Measurements from ENCODE around the gene C21orf91.

Gene C21orf91

DNA sequence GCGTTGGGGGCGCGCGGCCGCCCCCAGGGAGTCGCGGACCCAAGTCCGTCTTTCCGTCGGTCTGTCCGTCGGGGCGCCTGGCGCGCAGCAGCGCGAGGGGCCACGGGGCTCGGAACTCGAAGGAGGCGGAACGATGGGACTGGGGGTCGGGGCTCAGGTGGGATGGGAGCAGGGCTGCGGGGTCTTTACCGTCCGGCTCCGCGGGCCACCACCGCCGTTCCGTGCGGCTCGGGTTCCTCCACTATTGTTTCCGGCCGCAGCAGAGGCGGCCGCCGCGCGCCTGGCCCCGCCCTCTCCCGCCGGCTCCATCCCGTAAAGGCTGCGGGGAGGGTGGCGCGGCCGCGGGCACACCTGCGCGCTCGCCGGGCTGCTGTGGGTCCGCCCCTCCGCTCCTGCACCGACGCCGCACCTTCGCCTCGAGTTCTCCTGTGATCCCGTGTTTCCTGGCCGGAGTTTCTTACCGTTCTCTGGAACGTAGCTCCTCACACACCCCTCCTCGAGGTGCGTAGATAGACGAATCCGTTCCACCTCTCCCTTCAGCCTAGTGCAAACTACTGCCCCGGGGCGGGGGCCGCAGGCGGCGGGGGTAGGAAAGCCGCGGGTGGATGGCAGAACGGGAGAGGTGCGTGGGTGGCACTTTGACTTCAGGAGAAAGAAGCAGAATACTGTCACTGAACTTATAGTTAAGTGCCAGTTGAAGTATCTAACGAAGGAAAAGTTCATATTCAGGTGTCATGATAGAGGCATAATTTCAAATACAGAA is at the start of gene C21orf91:
C21orf91 (minus strand) TSS at position 243 of the 763 bp plus-strand sequence. CDS start 1,038 bp downstream, outside the sequence.
- DNase-seq (ENCODE audit: low read depth), result peak; percentile 56

DNA sequence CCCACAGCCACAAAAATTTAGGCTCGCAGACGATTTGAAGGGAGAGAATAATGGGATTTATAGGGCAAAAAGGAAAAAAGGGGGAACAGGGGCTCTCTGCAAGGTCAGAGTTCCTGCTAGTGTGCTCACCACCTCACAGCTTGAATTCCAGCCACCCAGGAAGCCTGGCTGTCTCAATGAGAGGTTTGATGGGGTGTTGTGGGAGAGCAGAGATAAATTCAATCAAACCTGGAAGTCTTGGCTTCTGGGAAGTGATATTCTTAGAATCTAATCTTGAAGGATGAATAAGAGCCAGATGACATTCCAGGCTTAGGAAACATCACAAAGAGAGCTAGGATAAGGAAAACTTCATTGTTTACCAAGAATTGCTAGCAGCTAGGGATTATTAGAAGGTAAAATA is 47.4 kb upstream of the C21orf91 start:
- DNase-seq (ENCODE audit: low read depth), result no peak

DNA sequence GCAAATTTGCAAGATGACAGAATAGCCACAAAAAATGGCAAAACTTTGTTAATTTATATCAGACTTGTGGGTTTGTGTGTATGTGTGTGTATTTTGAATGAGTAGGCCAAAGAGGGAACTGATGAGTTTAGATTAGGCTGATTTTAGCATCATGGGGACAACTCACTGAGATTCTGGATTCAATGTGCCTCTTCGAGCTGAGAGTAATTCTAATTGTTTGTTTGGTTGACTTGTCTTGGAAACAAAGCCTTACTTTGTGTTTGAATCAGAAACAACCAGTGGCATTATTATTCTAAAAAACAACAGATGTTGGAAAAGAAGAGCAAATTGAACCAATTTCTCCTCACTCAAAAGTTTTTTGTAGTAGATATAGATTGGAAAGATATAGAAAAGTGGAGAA is 40.5 kb upstream of the C21orf91 start:
- DNase-seq (ENCODE audit: low read depth), result no peak

DNA sequence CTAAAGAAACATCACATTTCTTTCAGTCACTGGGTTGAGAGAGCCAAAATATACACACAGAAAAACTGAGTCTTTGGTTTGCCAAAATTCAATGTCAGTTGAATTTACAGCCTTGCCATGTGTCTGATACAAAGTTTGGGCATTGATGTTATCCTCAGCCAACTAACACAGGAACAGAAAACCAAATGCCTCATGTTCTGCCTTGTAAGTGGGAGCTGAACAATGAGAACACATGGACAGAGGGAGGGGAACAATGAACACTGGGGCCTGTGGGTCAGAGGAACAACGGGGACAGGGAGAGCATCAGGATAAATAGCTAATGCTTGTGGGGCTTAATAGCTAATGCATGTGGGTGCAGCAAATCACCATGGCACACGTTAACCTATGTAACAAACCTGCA is 39.6 kb upstream of the C21orf91 start:
- no peak for DNase-seq (ENCODE audit: low read depth)

DNA sequence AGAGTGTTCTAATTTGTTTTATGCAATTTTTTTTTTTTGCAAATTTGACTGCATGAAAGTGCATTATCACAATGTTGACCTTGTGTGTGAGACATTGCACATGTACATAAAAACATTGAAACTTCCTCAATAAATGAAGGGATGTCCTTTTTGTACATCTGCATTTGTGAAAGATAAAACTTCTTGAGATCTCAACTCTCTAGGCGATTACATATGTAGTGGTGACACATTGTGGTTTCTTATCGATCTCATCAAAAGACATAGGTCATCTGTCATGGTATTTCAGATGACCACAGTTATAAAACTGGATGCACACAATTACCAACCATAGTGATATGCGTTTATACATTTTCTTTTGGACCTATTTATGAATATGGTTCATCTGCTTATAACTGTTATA is 35.6 kb upstream of the C21orf91 start:
- DNase-seq (ENCODE audit: low read depth), result no peak

DNA sequence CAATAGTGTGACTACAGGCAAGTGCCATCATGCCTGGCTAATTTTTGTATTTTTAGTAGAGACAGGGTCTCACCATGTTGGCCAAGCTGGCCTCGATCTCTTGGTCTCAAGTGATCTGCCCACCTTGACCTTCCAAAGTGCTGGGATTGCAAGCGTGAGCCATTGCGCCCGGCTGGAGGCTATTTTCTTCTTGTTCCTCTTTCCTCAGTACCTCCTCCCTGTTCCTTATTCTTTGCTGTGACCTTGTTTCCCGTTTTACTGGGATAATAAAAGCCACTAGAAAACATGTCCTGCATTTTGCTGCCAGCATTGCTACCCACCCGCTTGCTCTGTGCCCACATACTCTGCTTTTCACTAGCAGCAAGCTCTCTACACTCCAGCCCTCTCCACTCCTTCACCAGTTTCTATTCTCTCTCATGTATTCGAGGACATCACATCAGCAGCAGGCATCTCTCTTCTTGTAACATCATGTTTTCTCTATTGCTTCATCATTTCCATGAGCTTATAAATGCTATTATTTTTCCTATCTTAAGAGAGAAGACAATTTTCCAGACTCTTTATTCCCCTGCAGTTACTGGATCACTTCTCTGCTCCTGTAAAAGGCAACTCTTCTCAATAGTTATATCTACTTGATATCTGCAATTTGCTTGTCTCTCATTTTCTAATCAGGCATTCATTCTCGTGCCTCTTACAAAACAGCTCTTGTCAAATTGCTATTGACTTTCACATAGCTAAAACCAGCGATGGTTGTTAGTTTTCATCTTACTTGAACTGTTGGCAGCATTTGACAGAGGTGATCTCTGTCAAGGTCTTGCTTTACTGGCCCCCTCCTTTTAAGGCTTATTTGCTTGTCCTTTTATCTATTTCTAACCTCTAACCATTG is 34.5 kb upstream of the C21orf91 start:
- no peak for DNase-seq (ENCODE audit: low read depth)

DNA sequence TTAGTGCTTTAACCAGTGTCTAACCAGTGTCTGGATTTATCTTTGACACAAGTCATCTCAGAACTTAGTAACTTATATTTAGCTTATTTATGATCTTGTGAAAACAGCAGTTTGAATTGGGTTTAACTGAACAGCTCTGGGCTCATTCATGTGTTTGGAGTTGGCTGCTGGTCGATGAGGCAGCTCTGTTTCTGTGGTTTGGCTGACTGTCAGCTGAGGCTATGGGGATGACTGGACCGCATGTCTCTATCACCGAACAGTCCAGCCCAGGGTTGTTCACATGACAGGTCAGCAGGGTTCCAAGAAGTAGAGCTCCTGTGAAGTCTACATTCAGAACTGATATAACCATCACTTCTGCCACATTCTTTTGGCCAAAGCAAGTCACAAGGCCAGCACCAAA is 29.1 kb upstream of the C21orf91 start:
- peak; percentile 89 for DNase-seq (ENCODE audit: low read depth)

DNA sequence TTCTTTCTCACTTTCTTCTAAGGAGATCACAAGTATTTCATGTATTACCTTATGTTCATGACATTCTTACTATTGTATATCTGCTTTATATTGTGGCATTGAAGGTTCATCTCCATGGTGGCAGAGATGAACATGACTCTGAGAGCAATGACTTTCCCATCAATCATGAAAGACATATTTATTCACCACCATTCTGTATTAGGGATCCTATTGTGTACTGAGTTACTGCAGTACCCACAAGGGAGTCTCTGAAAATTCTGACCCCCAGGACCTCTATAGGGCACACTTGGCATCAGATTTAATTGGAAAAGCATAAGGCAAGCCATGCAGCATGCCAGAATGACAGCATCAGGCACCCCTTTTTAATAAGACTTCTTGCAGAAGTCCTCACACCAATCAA is 21.9 kb upstream of the C21orf91 start:
- no peak for DNase-seq (ENCODE audit: low read depth)

DNA sequence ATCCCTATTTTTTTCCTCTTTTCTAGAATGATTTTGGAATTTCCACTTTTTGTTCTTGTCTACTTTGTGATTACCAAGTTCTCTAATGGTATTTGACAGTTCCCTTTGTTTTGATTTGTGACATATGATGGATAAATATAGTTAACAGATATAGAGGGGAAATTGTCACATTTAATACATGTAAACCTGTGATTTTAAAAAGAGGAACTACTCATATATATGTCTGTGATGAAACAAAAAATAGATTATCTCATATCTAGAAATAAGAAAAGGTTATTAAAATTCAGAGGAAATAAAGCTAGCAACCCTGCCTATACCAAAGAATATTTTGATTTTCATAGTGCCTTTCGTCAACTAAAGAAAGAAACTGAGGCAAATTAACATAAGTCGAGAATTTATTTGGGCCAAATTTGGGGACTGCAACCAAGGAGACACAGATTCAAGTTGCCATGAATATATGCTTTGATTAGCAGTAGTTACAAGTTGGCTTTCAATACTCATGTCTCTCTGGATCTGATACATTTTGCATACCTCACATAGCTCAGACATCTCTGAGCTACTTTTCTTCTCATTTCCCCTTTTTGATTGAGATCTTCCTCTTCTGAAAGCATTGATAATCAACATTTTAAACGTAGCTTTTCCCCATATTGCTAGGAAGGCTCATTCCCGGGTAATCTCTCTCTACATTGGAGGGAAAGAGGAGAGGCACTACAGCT is 15.6 kb upstream of the C21orf91 start:
- no peak for DNase-seq (ENCODE audit: low read depth)

DNA sequence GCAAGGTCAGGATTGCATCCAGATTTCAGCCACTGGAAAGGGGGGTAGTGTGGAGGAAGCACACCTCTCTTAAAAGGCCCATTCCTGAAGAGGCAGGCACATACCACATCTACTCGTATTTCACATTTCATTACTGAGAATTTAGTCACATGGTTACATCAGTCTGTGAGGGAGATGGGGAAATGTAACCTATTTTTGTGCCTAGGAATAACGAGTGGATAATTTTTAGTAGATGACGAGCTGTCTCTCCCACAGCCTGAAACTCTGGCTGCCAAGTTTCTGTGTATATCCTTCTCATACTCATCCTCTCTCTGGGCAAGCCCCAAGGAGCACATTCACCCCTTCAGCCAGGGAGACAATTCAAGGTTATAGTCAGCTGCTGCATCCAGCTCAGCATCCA is 10.3 kb upstream of the C21orf91 start:
- DNase-seq (ENCODE audit: low read depth), result peak; percentile 17

DNA sequence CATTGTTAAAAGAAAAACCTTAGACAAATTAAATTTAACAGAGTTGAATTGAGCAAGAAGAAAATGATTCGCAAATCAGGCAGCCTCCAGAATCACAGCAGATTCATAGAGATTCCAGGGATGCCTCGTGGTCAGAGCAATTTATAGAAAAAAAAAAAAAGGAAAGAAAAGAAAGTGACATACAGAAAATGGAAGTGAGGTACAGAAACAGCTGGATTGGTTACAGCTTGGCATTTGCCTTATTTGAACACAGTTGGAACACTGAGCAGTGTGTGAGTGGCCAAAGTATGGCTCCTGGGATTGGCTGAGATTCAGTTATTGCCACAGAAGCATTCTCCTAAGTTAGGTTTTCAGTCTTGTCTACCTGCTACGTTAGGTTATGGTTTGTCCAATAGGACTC is 9.1 kb upstream of the C21orf91 start:
- DNase-seq (ENCODE audit: low read depth), result no peak

DNA sequence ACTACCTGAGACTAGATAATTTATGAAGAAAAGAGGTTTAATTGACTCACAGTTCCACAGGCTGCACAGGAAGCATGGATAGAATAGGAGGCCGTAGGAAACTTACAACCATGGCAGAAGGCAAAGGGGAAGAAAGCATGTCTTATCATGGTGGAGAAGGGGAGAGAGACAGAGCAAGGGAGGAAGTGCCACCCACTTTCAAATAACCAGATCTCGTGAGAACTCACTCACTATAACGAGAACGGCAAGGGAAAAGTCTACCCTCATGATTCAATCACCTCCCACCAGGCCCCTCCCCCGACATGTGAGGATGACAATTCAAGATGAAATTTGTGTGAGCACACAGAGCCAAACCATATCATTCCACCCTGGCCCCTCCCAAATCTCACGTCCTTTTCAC is 4.7 kb upstream of the C21orf91 start:
- DNase-seq (ENCODE audit: low read depth), result no peak

DNA sequence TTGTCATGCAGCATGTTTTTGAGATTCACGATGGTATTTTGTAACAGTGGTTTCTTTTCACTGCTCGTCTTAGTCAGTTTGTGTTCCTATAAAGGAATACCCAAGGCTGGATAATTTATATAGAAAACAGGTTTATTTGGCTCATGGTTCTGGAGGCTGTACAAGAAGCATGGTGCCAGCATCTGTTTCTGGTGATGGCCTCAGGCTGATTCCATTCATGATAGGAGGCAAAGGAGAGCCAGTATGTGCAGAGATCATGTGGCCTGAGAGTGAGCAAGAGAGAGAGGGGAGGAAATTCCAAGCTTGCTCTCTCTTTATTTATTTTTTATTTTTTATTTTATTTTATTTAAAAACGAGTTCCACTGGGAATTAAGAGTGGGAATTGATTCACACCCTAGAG is 2.0 kb upstream of the C21orf91 start:
- DNase-seq (ENCODE audit: low read depth), result no peak

DNA sequence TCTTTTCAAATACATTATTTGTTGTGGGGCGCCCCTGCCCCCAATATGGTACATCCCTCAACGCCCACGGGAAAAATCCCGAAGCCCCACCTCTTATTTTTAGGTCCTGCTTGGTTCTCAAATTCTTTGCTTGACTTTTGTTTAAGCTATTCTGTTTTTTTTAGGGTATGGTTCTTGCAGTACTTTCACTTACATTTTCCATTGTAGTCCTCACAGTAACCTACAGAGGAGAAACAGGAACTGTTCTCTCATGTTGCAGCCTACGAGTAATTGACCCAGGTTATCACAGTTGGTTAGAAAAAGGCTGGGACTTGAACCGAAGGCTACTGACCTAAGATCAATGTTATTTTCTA is 697 bp upstream of the C21orf91 start:
- no peak for DNase-seq (ENCODE audit: low read depth)

DNA sequence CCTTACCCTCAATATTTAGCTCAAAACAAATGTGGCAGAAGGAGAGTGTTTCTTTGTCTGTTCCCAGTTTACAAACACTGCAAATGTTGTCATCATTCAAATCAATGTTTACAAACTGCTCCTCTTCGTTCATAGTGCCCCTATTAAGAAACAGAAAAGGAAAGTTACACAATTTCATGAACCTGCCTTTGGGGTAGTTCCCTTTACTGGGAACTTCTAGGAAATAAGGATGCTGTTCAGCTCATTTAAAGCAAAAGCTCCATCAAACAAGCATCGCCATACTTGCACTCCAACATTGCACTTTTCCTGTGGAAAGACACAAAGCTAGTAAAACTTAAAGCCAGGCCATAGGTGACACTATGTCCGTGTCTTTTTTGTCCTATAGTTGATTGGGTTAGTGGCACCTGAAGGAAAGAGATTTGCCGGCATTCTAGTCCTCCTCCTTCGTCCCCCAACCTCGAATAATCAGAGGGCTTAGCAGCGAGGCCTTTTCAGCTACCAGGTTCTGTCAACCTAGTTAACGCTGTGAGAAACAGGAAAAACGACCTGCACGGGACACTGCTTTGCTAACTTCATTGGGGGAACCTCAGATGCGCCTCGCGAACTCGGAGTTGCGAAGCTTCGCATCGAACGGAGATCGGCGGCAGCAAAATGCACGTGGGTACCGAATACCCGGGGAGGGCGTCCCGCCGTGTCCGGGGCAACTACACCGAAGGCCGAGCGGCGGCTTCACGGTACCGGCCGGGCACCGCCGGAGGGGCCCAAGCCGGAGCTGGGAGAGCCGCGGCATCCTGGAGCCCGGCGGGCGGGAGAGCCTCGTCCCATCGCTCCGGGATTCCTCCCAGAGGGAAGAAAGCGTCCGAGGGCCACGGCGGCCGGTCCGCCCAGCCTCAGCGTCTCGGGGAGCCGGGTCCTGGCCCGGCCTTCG is 706 bp downstream of the C21orf91 start:
- DNase-seq (ENCODE audit: low read depth), result no peak

DNA sequence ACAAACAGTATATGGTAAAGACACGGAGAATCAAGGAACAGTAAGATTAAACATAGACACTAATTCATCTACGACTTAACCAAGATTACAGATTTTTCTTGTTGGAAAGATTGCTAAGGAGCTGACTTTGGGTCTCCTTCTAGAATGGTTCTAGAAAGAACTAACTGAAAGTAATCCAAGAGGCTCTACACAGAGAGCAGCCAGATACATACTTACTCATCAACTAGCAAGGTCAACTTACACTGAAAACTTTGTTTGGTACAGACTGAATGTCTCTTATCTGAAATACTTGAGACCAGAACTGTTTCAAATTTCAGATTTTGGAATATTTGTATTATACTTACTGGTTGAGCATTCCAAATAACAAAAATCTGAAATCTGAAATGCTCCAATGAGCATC is 5.8 kb downstream of the C21orf91 start:
- DNase-seq (ENCODE audit: low read depth), result no peak

DNA sequence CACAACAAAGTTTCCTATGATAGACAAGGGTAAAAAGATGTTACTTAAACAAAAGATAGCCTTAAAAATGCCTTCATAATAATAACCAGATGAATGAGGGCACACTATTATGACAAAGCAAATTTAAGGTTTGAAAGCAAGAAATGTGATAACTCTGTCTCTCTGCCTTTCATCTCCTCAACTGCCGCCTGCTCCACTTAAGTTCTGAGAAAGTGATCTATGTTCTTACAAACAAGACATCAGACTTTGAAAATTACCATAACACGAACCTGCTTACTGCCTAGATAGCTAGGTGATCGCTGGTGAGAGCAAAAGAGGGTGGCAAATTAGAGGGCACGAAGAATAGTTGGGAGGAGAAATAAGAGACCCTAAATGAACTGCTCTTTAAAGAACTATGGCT is 13.2 kb downstream of the C21orf91 start:
- DNase-seq (ENCODE audit: low read depth), result no peak

DNA sequence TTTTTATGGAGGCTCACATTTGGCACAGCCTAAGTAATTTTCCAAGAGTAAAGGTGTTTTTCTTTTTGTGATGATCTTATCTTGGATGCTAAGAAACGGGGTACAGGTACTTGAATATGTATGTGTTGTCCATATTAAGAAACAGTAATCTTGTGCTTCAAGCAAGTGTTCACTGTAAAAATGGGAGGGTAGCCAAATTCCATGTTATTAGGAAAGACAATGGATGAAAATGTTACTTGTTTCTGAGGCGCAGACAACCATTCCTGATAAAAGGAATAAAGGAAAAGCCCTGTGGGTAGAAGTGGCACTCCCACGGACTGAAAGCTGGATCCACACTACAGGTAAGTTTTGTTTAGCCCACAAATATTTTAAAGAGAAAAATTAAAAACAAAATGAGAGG is 15.6 kb downstream of the C21orf91 start:
- no peak for DNase-seq (ENCODE audit: low read depth)

DNA sequence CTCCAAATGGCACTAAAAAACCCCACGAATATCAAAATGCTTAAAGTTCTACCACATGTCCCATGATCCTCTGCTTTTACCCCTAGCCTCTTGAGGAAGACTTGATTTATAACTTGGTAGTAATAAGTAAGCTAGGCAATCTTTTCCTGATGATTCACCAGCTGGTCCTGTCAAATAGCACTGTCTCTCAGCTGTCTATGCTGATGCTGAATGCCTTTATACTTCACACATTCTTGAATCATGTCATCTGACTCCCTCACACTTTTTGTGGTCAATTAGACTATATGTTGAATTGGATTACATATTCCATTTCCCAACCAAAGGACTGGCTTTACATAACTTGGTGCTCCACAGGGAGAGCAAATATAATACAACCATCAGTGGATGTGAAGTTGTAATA is 16.6 kb downstream of the C21orf91 start:
- DNase-seq (ENCODE audit: low read depth), result peak; percentile 32

DNA sequence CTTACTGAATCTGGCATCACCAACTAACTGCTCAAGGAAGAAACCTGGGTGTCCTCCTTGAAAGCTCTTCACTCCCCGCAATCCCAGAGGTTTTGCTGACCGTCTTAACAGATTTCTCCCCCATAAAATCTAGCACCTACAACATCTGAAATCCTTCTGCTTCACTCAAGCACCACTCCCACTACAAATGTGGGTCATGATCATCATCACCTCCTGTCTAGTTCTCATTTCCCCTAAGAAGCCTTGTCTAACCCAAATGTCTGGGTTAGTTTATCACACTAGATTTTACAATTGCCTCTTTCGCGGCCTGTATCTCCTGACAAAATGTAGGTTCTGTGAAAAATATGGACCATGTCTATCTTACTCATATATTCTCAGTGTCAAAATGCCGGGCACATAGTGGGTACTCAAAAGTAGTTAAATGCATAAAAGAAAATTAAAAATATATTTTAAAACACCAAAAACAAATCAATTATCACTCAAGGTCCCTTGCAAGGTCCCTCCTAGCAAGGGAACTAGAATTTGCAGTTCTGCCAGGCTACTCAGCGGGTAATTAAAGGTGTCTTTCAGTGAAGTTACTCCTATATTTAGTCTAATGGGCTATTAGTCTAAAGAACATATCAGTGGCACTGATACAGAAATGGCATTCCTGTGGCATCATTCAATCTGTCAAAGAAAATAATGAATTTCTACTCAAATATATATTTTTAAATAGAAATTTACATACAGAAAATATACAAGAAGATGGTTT is 19.6 kb downstream of the C21orf91 start:
- DNase-seq (ENCODE audit: low read depth), result no peak

DNA sequence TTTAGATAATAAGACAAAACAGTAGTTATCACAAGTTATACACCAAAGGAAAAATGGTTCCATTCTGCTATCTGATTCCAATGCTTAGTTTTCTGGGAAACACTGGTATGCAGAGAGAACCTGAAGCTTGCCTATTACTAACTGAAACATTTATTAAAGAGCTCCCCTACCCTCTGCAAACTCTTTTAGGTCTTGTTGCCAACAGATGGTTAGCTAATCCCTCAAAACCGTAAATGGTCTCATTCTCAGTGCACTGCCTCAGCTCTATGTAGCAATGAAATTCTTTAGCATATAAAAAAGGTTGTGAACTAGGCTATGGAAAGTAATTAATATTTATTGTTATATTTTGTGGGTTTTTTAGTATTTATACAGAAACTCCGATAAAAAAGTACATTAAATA is 20.4 kb downstream of the C21orf91 start:
- DNase-seq (ENCODE audit: low read depth), result no peak

All from GM04504 (cell line).